K562 (cell line): ENCODE data around the gene TIFAB. TPM values are rescaled to one million over a fixed set of nuclear protein-coding genes. Genes with fewer than 3 reads are reported as not detected.

Experiments
- ATF1 ChIP-seq, 2 experiments: fragments of 450-650 bp in 1 of 2; IDR thresholded peaks; 2 replicates each; pipeline ENCODE4 v1.6.1; 2016; ENCODE audit warnings: missing compliant biosample characterization in 1 of 2, missing genetic modification characterization in 1 of 2
- CBX5 ChIP-seq: IDR thresholded peaks from 2 replicates; pipeline ENCODE4 v1.6.1; 2014; ENCODE audit warnings: low read depth, borderline replicate concordance
- ETS1 ChIP-seq: conservative IDR thresholded peaks from 2 replicates; pipeline ENCODE4 v1.6.1; 2011; ENCODE audit warnings: low read depth, mild to moderate bottlenecking, low read length; ENCODE audit not compliant: control insufficient read depth
- ETV1 ChIP-seq: fragments of 450-650 bp; conservative IDR thresholded peaks from 2 replicates; pipeline ENCODE4 v1.6.1; 2016; ENCODE audit warnings: missing genetic modification characterization, control low read depth, low read depth, missing compliant biosample characterization
- GATAD2B ChIP-seq: fragments of 450-650 bp; IDR thresholded peaks from 2 replicates; pipeline ENCODE4 v1.6.1; 2017; ENCODE audit warnings: mild to moderate bottlenecking, borderline replicate concordance
- HCFC1 ChIP-seq: IDR thresholded peaks from 2 replicates; pipeline ENCODE4 v1.6.1; 2012; ENCODE audit warnings: low read depth, low read length, improper control_type of control experiment
- JUNB ChIP-seq: fragments of 450-650 bp; formaldehyde crosslinking; conservative IDR thresholded peaks from 2 replicates; pipeline ENCODE4 v1.4.0; 2020; ENCODE audit warnings: mild to moderate bottlenecking
- MEIS2 ChIP-seq: fragments of 450-650 bp; IDR thresholded peaks from 2 replicates; pipeline ENCODE4 v1.6.1; 2014; ENCODE audit warnings: mild to moderate bottlenecking; ENCODE audit not compliant: partially characterized antibody
- POLR3A ChIP-seq: IDR thresholded peaks from 2 replicates; pipeline ENCODE4 v1.6.1; 2011; ENCODE audit warnings: borderline replicate concordance, mild to moderate bottlenecking, moderate library complexity; ENCODE audit not compliant: insufficient read length, insufficient read depth; ENCODE audit errors: extremely low read depth
- RBM34 ChIP-seq: fragments of 200-400 bp; formaldehyde crosslinking; IDR thresholded peaks from 2 replicates; pipeline ENCODE4 v1.6.1; 2018; ENCODE audit warnings: low read length, borderline replicate concordance; ENCODE audit not compliant: insufficient read depth
- U2AF1 ChIP-seq: fragments of 200-400 bp; formaldehyde crosslinking; optimal IDR thresholded peaks from 2 replicates; pipeline ENCODE3; 2017; ENCODE audit warnings: mild to moderate bottlenecking, low read depth, low read length, moderate library complexity
- YBX1 ChIP-seq: fragments of 450-650 bp; IDR thresholded peaks from 2 replicates; pipeline ENCODE4 v1.7.1; 2016; ENCODE audit warnings: mild to moderate bottlenecking
- ZC3H11A ChIP-seq: IDR thresholded peaks from 2 replicates; pipeline ENCODE4 v1.6.1; 2012; ENCODE audit warnings: low read depth, low read length, improper control_type of control experiment
- ZC3H4 ChIP-seq: sonication (generic); formaldehyde crosslinking; IDR thresholded peaks from 2 replicates; pipeline ENCODE4 v1.9.0; 2021; ENCODE audit warnings: missing genetic modification reagents, borderline replicate concordance
- ZNF12 ChIP-seq: sonication (generic); formaldehyde crosslinking; IDR thresholded peaks from 2 replicates; pipeline ENCODE4 v1.4.0; 2020; ENCODE audit warnings: mild to moderate bottlenecking, missing genetic modification reagents
- ZNF253 ChIP-seq: fragments of 250-450 bp; sonication (Bioruptor Pico); conservative IDR thresholded peaks from 2 replicates; pipeline ENCODE4 v1.6.1; 2021; ENCODE audit warnings: mild to moderate bottlenecking
- ZNF764 ChIP-seq: fragments of 250-450 bp; sonication (Bioruptor Pico); IDR thresholded peaks from 2 replicates; pipeline ENCODE4 v1.4.0; 2020; ENCODE audit warnings: low read depth, mild to moderate bottlenecking, moderate library complexity
- ZNF778 ChIP-seq: fragments of 450-650 bp; formaldehyde crosslinking; IDR thresholded peaks from 2 replicates; pipeline ENCODE4 v1.4.0; 2020; ENCODE audit warnings: mild to moderate bottlenecking, moderate library complexity
- polyA plus RNA-seq, 8 experiments: library from polyadenylated mRNA; depleted of rRNA in 4 of 8; stranded (reverse) in 5 of 8; unstranded in 3 of 8; fragments of >200 nt; fragmentation: Nextera tagmentation in 2 of 8; fragmentation: Illumina TruSeq in 1 of 8; extraction: Ambion mirVana in 2 of 8; extraction: Trizol in 1 of 8; gene quantifications; 2 replicates each; pipeline versions ENCODE4 v1.2.1 to v1.2.3, GENCODE V29; 2011 to 2014; ENCODE audit warnings: inconsistent platforms in 1 of 8, missing spikeins in 1 of 8
- total RNA-seq, 7 experiments: library from RNA; depleted of rRNA in 6 of 7; stranded (reverse); fragments of >200 nt in 6 of 7; fragmentation: Illumina TruSeq in 2 of 7; extraction: Trizol in 2 of 7; gene quantifications; 2 replicates each; pipeline versions ENCODE4 v1.2.1 to v1.2.3, GENCODE V29; 2011 to 2021; ENCODE audit warnings: low replicate concordance in 1 of 7

The TIFAB gene
- total and polyA plus RNA-seq, 9 of the 15 experiments (the other 6 are each of a cell fraction or from before 2014, with no cell fraction given) = not detected

- TF ChIP-seq ETS1 (0 out of 2 replicates have a peak, but pooled peaks have one; percentile 33), ZNF12 (CRISPR knock-in tag) (no peak), RBM34 (no peak), MEIS2 (no peak), ZNF764 (CRISPR knock-in tag) (no peak), HCFC1 (peak; percentile 65), ZC3H11A (no peak), ZC3H4 (CRISPR knock-in tag) (peak; percentile 74; the same call in 1 of the 2 replicates), ETV1 (0 out of 2 replicates have a peak, but pooled peaks have one; percentile 13), JUNB (CRISPR knock-in tag) (no peak), POLR3A (no peak), CBX5 (no peak), GATAD2B (peak; percentile 89; the same call in 1 of the 2 replicates), YBX1 (no peak), ZNF253 (CRISPR knock-in tag) (no peak), ATF1 (CRISPR knock-in tag; IDR thresholded peaks at IDR 0.05) (no peak), ATF1 (tag; IDR thresholded peaks at IDR 0.05) (peak; percentile 86), ZNF778 (CRISPR knock-in tag) (no peak), U2AF1 (peak; percentile 69)
Measured at GRCh38 chr5:135398855-135399793, 53.0 kb downstream of the TIFAB start, which contains the start of gene MACROH2A1 (continued).
